T-helper 9 cell (primary cell): ENCODE measurements around the gene NFAM1.

Experiments used
- DNase-seq: peaks from one replicate; pipeline ENCODE4 v3.0.0-alpha.2; 2020
- total RNA-seq, 2 donors: gene quantifications; one replicate each; lab custom pipeline; 2026; lab: John Stamatoyannopoulos, UW

Gene NFAM1
- 0 to 0.07 reads per million in 2 donors for total RNA-seq

- DNase-seq = no peak
Measured at GRCh38 chr22:42432020-42432596, at the start of gene NFAM1. Gene NFAM1, minus strand, starts transcription at chr22:42432403. Its CDS starts 46 bp downstream, at chr22:42432357.

- DNase-seq = no peak
Measured at GRCh38 chr22:42475122-42475521, 42.9 kb upstream of the NFAM1 start.

GRCh38 chr22:42473484-42474193 lies 41.4 kb upstream of the NFAM1 start:
- no peak for DNase-seq

- no peak for DNase-seq
Measured at GRCh38 chr22:42472671-42473070, 40.5 kb upstream of the NFAM1 start.

- DNase-seq = no peak
Measured at GRCh38 chr22:42471441-42471840, 39.2 kb upstream of the NFAM1 start.

- no peak for DNase-seq
Measured at GRCh38 chr22:42470366-42471082, 38.3 kb upstream of the NFAM1 start.

GRCh38 chr22:42468841-42469240 lies 36.6 kb upstream of the NFAM1 start:
- DNase-seq = no peak

GRCh38 chr22:42462016-42462415 lies 29.8 kb upstream of the NFAM1 start:
- no peak for DNase-seq

- DNase-seq = no peak
Measured at GRCh38 chr22:42461511-42461910, 29.3 kb upstream of the NFAM1 start.

- no peak for DNase-seq
Measured at GRCh38 chr22:42459287-42460063, 27.3 kb upstream of the NFAM1 start.

GRCh38 chr22:42452916-42453315 lies 20.7 kb upstream of the NFAM1 start:
- no peak for DNase-seq

GRCh38 chr22:42452456-42452855 lies 20.3 kb upstream of the NFAM1 start:
- no peak for DNase-seq

GRCh38 chr22:42451499-42452145 lies 19.4 kb upstream of the NFAM1 start:
- DNase-seq = no peak

GRCh38 chr22:42450862-42451261 lies 18.7 kb upstream of the NFAM1 start:
- no peak for DNase-seq

GRCh38 chr22:42446151-42446550 lies 13.9 kb upstream of the NFAM1 start:
- DNase-seq = no peak

GRCh38 chr22:42444077-42444904 lies 12.1 kb upstream of the NFAM1 start:
- peak; percentile 81 for DNase-seq

GRCh38 chr22:42443240-42444076 lies 11.3 kb upstream of the NFAM1 start:
- DNase-seq = no peak

GRCh38 chr22:42442748-42443147 lies 10.5 kb upstream of the NFAM1 start:
- DNase-seq = no peak

- DNase-seq = no peak
Measured at GRCh38 chr22:42440728-42441127, 8.5 kb upstream of the NFAM1 start.

- DNase-seq = no peak
Measured at GRCh38 chr22:42439821-42440674, 7.8 kb upstream of the NFAM1 start.
